Transverse colon (tissue), 4 donors: Measurements from ENCODE around the gene IRX1. TPM values are rescaled to one million over a fixed set of nuclear protein-coding genes. Genes with fewer than 3 reads are reported as not detected.

Experiments used
- DNase-seq: peaks from one replicate; pipeline ENCODE4 v3.0.0-alpha.2; 2019
- H3K27ac ChIP-seq, 4 donors: fragments of 200-600 bp; sonication (generic); 2 replicates each; pipeline ENCODE4 v1.5.1; 2016 to 2018; ENCODE audit warnings: inconsistent platforms in 4 of 4
- H3K27me3 ChIP-seq: fragments of 200-600 bp; sonication (generic); 2 replicates; pipeline ENCODE4 v1.5.1; 2017; ENCODE audit warnings: inconsistent platforms
- H3K36me3 ChIP-seq, 4 donors: fragments of 200-600 bp; sonication (generic); 2 replicates each; pipeline ENCODE4 v1.5.1; 2017 to 2019; ENCODE audit warnings: inconsistent platforms in 4 of 4
- H3K4me1 ChIP-seq, 4 donors: fragments of 200-600 bp; sonication (generic); 2 replicates each; pipeline ENCODE4 v1.5.1; 2017 to 2020; ENCODE audit warnings: inconsistent platforms in 4 of 4
- H3K4me3 ChIP-seq, 4 donors: fragments of 200-600 bp; sonication (generic); 1 replicate in 1 of 4; 2 replicates in 3 of 4; pipeline versions ENCODE4 v1.5.1 to v1.6.1; 2017 to 2019; ENCODE audit warnings: inconsistent platforms in 4 of 4
- H3K9me3 ChIP-seq, 2 donors: fragments of 200-600 bp; sonication (generic); 2 replicates each; pipeline ENCODE4 v1.5.1; 2017 to 2019; ENCODE audit warnings: inconsistent platforms in 2 of 2
- CTCF ChIP-seq, 5 experiments: fragments of 200-600 bp in 3 of 5; fragments of 450-650 bp in 2 of 5; sonication (generic) in 3 of 5; IDR thresholded peaks; 1 replicate in 2 of 5; 2 replicates in 3 of 5; pipeline ENCODE4 v1.5.1; 2016 to 2017; ENCODE audit warnings: antibody characterized with exemption in 5 of 5, inconsistent platforms in 3 of 5, mild to moderate bottlenecking in 2 of 5, moderate library complexity in 1 of 5
- EP300 ChIP-seq: sonication (generic); formaldehyde crosslinking; IDR thresholded peaks from one replicate; pipeline ENCODE4 v1.6.1; 2017; ENCODE audit warnings: antibody characterized with exemption, low read depth
- POLR2A ChIP-seq: fragments of 450-650 bp; IDR thresholded peaks from one replicate; pipeline ENCODE4 v1.6.1; 2016; ENCODE audit warnings: antibody characterized with exemption, mild to moderate bottlenecking, moderate library complexity
- POLR2AphosphoS5 ChIP-seq, 3 donors: sonication (generic); formaldehyde crosslinking; IDR thresholded peaks; one replicate each; pipeline ENCODE4 v1.6.1; 2016; ENCODE audit warnings: antibody characterized with exemption in 3 of 3
- WGBS, 2 donors: methylation state at CpG; one replicate each; pipeline ENCODE4 v1.1.5; 2018; ENCODE audit warnings: low coverage in 1 of 2; 5-methylcytosine and 5-hydroxymethylcytosine counted together
- in situ Hi-C, 4 donors: fragments of 200-750 bp; cut with MboI; loops; one replicate each; pipeline versions ENCODE4 v1.15.0 to v1.15.1; 2017; ENCODE audit warnings: low sequenced_read_pairs in 3 of 4, low pct_ligation_motif_present in 1 of 4, low pct_unique_long_range_greater_than_20kb in 1 of 4
- intact Hi-C: fragments of 100-400 bp; cut with DNase I; formaldehyde crosslinking; loops from one replicate; pipeline ENCODE4 v1.15.1; 2023; ENCODE audit warnings: low total_unique reads
- total RNA-seq, 4 donors: library from RNA; depleted of rRNA; stranded (reverse); fragments of >200 nt; gene quantifications; one replicate each; pipeline ENCODE4 v1.1.0, GENCODE V29; 2016

Gene IRX1
- total RNA-seq, 4 donors from 2014 or later, result not detected

GRCh38 chr5:3592298-3592697, 3.3 kb upstream of the IRX1 start:
- H3K36me3 ChIP-seq, result no peaks in the 10 kb centered on the region
- no peak for DNase-seq
- H3K27me3 ChIP-seq, result peaks cover 96% of the 10 kb centered on the region
- H3K9me3 ChIP-seq, result no peaks in the 10 kb centered on the region
- WGBS, 2 donors, result 23% methylated on average over 22 of the region's 22 CpGs; no CpG with 5 or more reads in 1 of the 2 donors
- TF ChIP-seq POLR2AphosphoS5 (IDR thresholded peaks at IDR 0.05) (no peak), CTCF (IDR thresholded peaks at IDR 0.05) (no peak), POLR2A (no peak), EP300 (no peak)
- intact Hi-C loops, result no loop called here
- no peak overlapping the region for H3K4me3 ChIP-seq
- H3K4me1 ChIP-seq, result peaks cover 0 to 8% (median 5%) of the 10 kb centered on the region in 4 donors
- in situ Hi-C loops, result no loop called here
- no peak overlapping the region for H3K27ac ChIP-seq

- Histone ChIP-seq H3K27ac (no peak overlapping the region), H3K36me3 (no peaks in the 10 kb centered on the region), H3K27me3 (peaks cover 96% of the 10 kb centered on the region), H3K4me1 (peaks cover 0 to 8% (median 5%) of the 10 kb centered on the region in 4 donors), H3K4me3 (no peak overlapping the region), H3K9me3 (no peaks in the 10 kb centered on the region)
- 12% methylated on average over 21 of the region's 28 CpGs; no CpG with 5 or more reads in 1 of the 2 donors for WGBS, 2 donors
- intact Hi-C loops, result no loop called here
- DNase-seq, result no peak
- TF ChIP-seq POLR2A (no peak), CTCF (IDR thresholded peaks at IDR 0.05) (no peak), POLR2AphosphoS5 (IDR thresholded peaks at IDR 0.05) (no peak), EP300 (no peak)
- in situ Hi-C loops, result no loop called here
Measured at GRCh38 chr5:3593771-3594509, 1.7 kb upstream of the IRX1 start.

- Histone ChIP-seq H3K4me1 (peaks cover 0 to 8% (median 5%) of the 10 kb centered on the region in 4 donors), H3K4me3 (peak overlapping the region in 1 of 4 donors; percentile 23), H3K9me3 (no peaks in the 10 kb centered on the region), H3K27me3 (peaks cover 98% of the 10 kb centered on the region), H3K27ac (no peak overlapping the region), H3K36me3 (no peaks in the 10 kb centered on the region)
- in situ Hi-C loops, result no loop called here
- TF ChIP-seq POLR2AphosphoS5 (IDR thresholded peaks at IDR 0.05), result no peak
- no peak for TF ChIP-seq POLR2A
- no peak for TF ChIP-seq EP300
- TF ChIP-seq CTCF (IDR thresholded peaks at IDR 0.05), result no peak
- no peak for DNase-seq
- 21% methylated on average over 51 of the region's 52 CpGs; no CpG with 5 or more reads in 1 of the 2 donors for WGBS, 2 donors
- intact Hi-C loops, result no loop called here
Measured at GRCh38 chr5:3594510-3595005, 1.1 kb upstream of the IRX1 start.

- no peak overlapping the region for H3K27ac ChIP-seq
Measured at GRCh38 chr5:3596261-3596825, 711 bp downstream of the IRX1 start.

More at GRCh38 chr5:3596261-3596825, 711 bp downstream of the IRX1 start:
- peaks cover 0 to 11% (median 5%) of the 10 kb centered on the region in 4 donors for H3K4me1 ChIP-seq
- 38 to 60% methylated on average over 1 to 51 of the region's 63 CpGs for WGBS, 2 donors
- DNase-seq, result no peak
- peaks cover 98% of the 10 kb centered on the region for H3K27me3 ChIP-seq
- TF ChIP-seq EP300 (no peak), CTCF (IDR thresholded peaks at IDR 0.05) (no peak), POLR2AphosphoS5 (IDR thresholded peaks at IDR 0.05) (no peak), POLR2A (no peak)
- intact Hi-C loops (no loop called here), in situ Hi-C loops (no loop called here)
- no peak overlapping the region for H3K4me3 ChIP-seq
- no peaks in the 10 kb centered on the region for H3K36me3 ChIP-seq
- no peaks in the 10 kb centered on the region for H3K9me3 ChIP-seq
